HG03196 (cell line): ENCODE data around the gene PAQR6.
"Not testable (repeated sequence)": the region's sequence is repeated elsewhere in the genome, so short reads cannot be mapped to it uniquely, and the experiment has no call there.

Experiments used
- ATAC-seq: cut with Tn5 transposase; IDR thresholded peaks from one replicate; pipeline ENCODE4 v1.9.1; 2021; ENCODE audit not compliant: unreplicated experiment

The PAQR6 gene

DNA sequence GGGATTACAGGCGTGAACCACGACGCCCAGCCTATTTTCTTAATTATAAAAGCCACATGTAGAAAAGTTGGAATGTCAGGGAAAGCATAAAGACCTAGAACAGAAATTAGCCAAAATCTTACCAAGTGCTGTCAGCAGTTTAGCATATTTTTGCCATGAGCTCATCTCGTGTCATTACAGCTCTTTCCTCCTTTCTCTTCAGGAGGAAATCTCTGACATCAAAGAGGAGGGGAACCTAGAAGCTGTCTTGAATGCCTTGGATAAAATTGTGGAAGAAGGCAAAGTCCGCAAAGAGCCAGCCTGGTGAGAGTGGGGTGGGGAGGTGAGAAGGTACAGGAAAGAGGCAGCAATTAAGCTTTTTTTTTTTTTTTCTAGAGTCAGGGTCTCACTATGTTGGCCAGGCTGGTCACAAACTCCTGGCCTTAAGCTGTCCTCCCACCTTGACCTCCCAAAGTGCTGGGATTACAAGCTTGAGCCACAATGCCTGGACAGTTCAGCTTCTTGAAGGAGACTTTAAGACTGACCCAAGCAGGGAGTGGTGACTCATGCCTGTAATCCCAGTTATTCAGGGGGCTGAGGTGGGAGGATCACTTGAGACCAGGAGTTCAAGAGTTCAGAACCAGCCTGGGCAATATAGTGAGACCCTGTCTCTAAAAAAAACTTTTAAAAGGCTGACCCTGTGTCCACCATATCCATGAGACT is 14.3 kb downstream of the PAQR6 start:
- no peak for ATAC-seq

DNA sequence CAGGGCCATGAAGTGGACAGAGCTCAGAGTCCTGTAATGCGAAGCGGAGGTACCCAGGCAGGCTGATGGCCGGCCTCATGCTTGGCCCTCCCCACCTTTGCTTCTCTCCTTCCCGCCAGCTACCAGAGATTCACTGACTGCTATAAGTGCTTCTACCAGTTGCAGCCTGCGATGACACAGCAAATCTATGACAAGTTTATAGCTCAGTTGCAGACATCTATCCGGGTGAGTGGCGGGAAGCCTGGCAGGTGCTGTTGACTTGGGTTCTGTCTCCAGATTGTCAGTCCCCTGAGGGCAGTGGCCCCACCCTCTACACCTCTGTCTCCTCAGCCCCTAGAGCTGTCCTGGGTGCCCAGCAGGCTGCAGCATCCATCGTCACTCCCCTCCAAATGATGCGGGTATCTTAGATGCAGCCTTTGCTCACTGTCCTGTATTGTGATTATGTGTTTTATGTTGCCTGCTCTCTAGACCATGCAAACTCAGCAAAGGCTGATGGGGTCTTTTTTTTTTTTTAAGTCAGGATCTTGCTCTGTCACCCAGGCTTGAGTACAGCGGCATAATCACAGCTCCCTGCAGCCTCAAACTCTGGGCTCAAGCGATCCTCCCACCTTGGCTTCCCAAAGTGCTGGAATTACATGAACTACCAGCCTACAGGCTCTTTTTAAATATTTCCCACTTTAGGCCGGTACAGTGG is 15.5 kb downstream of the PAQR6 start:
- no peak for ATAC-seq

DNA sequence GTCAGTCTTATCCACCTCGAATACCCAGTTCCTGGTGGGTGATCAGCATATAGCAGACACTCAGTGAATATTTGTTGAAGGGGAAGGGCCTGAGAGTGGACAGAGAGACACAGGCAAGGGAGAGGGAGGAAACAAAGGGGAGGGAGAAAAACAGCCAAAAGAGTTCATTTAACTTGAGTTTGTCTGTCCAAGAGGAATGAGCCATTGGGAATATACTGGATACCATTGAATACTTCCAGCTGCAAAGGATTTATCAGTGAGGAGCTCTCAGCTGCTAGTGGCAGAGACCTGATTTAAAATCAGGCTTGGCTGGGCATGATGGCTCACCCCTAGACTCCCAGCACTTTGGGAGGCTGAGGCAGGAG is 17.4 kb downstream of the PAQR6 start:
- no peak for ATAC-seq

DNA sequence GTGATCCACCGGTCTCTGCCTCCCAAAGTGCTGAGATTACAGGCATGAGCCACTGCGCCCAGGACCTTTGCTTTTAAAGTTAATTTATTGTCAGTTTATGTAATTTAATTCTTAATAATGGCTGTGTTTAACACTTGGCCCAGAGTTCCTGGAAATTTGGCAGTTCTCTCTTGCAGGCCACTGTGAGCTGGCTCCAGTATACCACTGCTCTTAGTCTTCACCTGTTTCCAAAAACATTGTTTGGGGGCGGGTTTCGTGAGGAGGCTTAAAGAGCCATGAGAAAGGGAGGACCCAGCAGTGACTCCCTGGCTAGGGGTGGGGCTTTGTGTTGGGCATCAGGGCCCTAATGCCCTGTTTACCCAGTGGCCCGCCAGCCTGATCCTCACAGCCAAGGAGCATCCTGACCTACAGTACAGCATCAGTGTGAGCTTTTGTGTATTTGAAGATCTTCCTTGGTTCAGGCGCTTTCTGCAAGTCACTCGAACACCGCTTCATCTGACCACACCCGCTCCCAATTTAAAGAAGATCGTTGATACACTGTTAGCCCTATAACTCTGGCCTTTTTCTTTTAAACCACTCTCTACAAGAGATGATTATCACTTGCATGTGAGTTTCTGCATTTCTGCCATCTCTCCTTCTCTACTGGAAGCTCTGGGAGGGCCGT is 17.9 kb downstream of the PAQR6 start:
- no peak for ATAC-seq

DNA sequence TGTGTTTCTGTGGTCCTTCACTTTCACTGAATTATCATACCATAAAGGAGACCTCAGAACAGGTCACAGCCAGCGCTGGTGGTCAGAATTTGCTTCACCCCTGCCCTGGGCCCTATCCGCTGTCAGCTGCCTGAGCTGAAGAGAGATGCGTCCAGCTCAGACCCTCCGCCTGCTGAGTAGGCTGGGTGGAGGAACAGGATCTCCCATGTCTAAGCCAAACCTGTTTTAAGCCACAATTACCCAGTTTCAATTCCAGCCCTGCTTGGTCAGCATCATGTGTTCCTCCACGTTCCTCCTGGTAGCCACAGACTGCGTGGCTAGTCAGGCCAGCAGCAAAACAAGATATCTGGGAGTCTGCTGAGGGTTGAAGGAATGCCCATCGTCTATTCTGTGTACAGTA is 19.4 kb downstream of the PAQR6 start:
- no peak for ATAC-seq

DNA sequence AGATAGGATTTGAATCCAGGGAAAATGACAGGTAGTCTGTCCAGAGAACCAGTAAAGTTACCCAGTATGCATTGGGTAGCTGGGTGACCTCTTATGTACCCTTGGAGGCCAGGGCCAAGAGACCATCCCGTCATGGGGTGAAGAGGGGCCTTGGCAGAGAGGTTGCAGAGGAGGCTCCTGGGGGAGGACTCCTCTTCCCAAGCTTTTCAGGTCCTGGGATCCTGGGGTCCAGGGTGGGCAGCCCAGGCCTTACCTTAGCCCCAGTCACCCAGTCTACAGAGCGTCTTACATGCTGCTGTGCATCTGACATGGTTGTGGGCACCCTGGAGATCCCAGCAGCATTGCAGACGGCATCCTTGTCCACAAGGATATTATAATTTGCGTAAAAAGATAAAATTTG is 21.1 kb downstream of the PAQR6 start:
- ATAC-seq = no peak

DNA sequence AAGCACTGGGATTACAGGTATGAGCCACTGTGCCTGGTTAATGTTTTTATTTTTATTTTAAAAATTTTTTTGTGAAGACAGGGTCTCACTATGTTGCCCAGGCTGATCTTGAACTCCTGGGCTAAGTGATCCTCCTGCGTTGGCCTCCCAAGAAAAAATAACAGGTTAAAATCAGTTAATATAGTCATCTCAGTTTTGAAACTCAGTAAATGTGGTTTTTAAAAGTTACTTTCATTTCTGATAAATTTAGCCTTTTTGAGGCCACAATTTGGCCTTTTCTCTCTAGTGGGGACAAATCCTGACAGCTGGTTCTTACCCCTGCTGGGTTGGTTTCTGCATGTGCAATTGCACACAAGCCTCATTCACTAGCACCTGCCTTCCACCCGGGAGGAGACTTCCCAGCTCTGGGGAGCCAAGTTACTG is 21.7 kb downstream of the PAQR6 start:
- peak; percentile 57 for ATAC-seq

DNA sequence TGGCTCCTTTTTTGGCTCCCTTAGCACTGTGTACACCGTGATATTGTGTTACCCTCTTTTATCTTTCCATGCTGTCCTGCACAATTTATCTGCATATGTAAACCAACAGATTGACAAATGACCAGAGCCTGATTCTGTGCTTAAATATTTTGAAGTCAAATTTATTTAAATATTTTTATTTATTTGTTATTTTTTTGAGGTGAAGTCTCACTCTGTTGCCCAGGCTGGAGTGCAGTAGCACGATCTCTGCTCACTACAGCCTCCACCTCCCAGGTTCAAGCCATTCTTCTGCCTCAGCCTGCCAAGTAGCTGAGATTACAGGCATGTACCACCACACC is 22.2 kb downstream of the PAQR6 start:
- no peak for ATAC-seq

DNA sequence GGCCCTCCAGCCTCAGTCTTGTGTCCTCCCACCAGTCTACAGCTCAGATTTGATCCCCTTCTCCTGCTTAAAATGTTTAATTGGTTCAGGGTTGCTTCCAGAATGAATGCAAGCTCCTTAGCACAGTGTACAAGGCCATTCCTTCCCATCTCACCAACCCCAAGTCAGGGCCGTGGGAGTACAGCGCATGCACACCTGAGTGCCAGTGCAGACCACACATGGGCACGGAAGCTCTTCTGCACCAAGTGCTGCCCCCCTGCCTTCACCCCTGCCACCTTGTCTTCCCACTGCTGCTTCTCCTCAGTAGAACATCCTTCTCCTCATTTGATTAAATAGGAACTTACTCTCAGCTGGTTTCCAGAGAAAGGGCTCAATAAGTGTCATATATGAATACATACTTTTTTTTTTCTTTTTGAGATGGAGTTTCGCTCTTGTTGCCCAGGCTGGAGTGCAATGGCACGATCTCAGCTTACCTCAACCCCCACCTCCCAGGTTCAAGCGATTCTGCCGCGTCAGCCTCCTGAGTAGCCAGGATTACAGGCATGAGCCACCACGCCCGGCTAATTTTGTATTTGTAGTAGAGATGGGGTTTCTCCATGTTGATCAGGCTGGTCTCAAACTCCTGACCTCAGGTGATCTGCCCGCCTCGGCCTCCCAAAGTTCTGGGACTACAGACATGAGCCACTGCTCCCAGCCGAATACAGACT is 25.7 kb downstream of the PAQR6 start:
- ATAC-seq = no peak

DNA sequence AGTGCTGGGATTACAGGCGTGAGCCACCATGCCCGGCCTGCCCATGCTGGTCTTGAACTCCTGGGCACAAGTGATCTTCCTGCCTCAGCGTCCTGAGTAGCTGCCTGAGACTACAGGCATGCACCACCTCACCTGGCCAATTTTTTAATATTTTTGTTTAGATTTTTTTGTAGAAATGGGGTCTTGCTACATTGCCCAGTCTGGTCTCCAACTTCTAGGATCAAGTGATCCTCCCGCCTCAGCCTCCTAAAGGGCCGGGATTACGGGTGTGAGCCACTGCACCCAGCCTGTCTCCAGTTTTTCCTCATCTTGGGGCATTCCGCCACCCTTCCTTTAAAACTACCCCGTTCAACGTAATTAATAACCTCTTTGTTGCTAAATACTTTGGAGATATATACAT is 27.6 kb downstream of the PAQR6 start:
- no peak for ATAC-seq

DNA sequence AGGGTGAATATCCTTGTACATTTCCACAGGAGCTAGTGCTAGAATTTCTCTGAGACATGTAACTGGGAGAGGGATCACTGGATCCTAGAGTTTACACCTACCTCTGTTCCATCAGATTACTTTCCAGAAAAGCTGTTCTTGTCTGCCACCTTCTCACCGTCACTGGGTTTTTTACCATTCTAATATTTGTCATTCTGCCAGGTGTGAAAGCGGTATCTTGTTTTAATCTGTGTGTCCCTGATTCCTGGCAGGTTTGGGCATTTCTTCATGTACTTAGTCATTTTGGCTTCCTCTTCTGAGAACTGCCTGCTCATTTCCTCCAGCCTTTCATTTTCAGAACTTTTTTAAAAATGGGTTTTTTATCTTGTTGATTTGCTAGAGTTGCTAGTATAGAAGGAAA is 30.0 kb downstream of the PAQR6 start:
- no peak for ATAC-seq

DNA sequence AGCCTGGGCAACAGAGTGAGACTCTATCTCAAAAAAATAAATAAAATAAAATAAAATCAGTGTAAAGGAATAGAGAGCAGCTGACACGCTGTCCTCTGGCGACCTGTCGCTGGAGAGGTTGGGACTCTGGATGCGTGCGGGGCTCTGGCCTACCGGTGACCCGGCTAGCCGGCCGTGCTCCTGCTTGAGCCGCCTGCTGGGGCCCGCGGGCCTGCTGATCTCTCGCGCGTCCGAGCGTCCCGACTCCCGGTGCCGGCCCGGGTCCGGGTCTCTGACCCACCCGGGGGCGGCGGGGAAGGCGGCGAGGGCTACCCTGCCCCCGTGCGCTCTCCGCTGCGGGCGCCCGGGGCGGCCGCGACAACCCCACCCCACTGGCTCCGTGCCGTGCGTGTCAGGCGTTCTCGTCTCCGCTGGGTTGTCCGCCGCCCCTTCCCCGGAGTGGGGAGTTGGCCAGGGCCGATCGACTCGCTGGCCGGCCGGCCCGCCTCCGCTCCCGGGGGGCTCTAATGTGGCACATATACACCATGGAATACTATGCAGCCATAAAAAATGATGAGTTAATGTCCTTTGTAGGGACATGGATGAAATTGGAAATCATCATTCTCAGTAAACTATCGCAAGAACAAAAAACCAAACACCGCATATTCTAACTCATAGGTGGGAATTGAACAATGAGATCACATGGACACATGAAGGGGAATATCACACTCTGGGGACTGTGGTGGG is 31.3 kb downstream of the PAQR6 start:
- not testable (repeated sequence) for ATAC-seq

DNA sequence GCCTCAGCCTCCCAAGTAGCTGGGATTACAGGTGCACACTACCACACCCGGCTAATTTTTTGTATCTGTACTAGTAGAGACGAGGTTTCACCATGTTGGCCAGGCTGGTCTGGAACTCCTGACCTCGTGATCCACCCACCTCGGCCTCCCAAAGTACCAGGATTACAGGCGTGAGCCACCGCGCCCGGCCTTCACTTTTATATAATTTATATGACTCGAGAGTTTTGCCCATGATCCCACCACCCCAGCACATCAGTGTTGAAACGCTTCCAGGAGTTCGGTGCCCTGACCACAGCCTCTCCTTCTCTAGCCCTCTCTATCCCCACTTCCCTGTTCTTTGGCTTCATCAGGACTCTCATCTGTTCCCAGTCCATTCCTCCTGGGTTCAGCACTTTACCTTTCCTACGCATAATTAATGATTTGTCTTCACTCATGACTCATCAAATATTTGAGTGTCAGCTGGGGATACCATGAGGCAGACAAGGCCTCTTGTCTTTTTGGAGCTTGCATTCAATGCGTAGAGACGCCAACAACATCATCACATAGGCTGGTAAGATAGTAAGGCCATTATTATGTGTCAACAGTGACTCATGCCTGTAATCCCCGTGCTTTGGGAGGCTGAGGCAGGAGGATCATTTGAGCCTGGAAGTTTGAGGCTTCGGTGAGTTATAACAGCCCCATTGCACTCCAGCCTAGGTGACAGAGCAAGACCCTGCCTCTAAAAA is 33.7 kb downstream of the PAQR6 start:
- ATAC-seq = no peak

DNA sequence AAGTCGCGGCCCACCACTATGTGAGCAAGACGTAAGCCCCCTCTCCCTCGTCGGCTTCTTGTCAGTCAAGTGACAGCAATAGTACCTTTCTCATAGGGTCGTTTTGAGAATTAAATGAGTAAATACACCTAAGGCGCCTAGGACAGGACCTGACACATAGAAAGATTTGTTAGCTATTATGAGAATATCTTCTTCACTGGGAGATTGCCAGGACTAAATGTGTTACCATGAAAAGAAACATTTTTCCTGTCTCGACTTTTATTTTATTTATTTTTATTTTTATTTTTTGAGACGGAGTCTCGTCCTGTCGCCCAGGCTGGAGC is 34.3 kb downstream of the PAQR6 start:
- no peak for ATAC-seq

DNA sequence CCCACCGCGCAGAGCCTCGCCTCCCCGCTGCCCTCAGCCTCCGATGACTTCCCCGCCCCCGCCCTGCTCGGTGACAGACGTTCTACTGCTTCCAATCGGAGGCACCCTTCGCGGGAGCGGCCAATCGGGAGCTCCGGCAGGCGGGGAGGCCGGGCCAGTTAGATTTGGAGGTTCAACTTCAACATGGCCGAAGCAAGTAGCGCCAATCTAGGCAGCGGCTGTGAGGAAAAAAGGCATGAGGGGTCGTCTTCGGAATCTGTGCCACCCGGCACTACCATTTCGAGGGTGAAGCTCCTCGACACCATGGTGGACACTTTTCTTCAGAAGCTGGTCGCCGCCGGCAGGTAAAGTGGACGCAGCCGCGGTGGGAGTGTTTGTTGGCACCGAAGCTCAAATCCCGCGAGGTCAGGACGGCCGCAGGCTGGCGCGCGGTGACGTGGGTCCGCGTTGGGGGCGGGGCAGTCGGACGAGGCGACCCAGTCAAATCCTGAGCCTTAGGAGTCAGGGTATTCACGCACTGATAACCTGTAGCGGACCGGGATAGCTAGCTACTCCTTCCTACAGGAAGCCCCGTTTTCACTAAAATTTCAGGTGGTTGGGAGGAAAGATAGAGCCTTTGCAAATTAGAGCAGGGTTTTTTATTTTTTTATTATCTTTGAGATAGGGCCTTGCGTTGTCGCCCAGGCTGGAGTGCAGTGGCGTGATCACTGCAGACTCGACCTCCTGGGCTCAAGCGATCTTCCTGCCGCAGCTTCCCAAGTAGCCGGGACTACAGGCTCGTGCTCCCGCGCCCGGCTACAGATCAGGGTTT is 34.8 kb downstream of the PAQR6 start, which contains the start of gene PMF1:
PMF1 (plus strand) TSS at position 175 of the 811 bp plus-strand sequence; CDS start at position 184, 9 bp downstream.
- peak; percentile 83 for ATAC-seq

DNA sequence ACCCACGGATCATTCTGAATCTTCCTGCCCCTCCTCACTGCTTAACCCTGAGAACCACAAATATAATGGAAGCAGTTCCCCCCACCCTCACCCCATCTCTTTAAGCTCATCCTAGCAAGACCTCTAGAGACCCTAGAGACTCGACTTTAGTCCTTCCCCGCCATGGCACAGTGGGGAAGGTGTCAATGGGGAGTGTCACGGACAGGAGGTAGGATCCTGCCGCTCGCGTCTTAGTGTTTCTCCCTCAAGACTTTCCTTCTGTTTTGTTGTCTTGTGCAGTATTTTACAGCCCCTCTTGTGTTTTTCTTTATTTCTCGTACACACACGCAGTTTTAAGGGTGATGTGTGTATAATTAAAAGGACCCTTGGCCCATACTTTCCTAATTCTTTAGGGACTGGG is 35.7 kb downstream of the PAQR6 start:
- no peak for ATAC-seq

DNA sequence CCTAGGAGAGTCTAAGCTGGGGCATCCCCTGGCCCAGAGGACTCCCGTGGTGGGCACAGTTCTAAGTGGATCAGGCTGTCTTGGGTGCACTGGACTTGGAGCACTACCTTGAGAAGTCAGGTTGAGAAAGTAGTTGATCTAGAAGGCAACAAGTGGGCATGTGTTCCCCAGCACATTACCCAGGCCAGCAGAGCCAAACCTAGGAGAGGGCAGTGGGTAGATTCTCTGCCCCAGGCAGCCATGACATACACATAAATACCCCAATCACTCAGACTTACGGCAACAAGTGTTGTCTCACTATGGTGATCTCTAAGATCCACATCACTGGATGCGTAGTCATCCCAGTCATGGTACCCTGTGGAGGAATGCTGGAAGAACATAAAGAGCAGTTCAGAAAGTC is 36.6 kb downstream of the PAQR6 start:
- no peak for ATAC-seq

DNA sequence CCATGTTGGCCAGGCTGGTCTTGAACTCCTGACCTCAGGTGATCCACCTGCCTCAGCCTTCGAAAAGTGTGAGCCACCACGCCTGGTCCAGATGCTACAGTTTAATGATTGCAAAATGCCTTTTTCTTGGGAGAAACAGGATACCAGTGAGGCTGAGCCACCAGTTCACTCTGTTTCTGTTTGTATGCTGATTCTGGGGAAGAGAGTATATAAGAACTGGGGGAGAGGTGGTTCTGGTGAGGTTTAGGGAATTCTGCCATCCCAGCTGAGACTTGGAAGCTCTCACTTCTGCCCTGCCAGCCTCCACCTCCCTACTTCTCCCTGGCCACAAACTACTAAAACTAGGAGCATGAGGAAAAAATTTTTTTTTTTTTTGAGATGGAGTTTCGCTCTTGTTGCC is 43.2 kb downstream of the PAQR6 start:
- no peak for ATAC-seq

DNA sequence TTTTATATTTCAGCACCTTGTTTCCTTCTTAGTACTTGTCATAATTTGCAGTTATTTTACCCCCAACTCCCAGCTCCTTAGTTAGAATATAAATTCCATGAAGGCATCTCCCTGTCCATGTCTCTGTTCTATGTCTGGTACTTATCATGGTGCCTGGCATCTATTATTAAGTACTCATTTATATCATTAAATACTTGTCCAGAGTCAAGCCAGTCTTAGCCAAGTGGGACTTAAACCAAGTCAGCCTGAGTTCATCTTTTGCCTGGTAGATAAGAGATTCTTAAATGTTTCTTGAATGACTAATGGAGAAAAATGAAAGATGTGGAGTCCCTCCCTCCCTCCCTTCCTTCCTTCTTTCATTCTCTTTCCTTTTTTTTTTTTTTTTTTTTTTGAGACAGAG is 44.5 kb downstream of the PAQR6 start:
- ATAC-seq = no peak

DNA sequence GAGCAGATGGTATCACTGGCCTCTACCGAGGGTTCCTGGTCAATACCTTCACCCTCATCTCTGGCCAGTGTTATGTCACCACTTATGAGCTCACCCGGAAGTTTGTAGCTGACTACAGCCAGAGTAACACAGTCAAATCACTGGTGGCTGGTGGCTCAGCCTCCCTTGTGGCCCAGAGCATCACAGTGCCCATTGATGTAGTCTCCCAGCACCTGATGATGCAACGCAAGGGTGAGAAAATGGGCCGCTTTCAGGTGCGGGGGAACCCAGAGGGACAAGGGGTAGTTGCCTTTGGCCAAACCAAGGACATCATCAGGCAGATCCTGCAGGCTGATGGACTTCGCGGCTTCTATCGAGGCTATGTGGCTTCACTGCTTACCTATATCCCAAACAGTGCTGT is 47.8 kb downstream of the PAQR6 start:
- no peak for ATAC-seq
